Activated CD8-positive, alpha-beta memory T cell treated with anti-CD3 and anti-CD28 coated beads for 36 hours (primary cell): ENCODE results near the gene ATP8B3. TPM values are rescaled to one million over a fixed set of nuclear protein-coding genes. Genes with fewer than 3 reads are reported as not detected.

ENCODE experiments used
- CTCF ChIA-PET: fragments of 350-600 bp; sonication (Branson Sonifier 250); formaldehyde crosslinking; loops from one replicate; lab custom pipeline; 2021; ENCODE audit warnings: antibody characterized with exemption; lab: Charles Lee
- POLR2A ChIA-PET: fragments of 350-600 bp; sonication (Branson Sonifier 250); formaldehyde crosslinking; loops from one replicate; lab custom pipeline; 2021; ENCODE audit warnings: antibody characterized with exemption; lab: Charles Lee
- total RNA-seq, 2 experiments: library from RNA; stranded (reverse); gene quantifications; one replicate each; pipeline ENCODE4 v1.2.3, GENCODE V29; 2021

ATP8B3 gene
- total RNA-seq, 2 experiments from 2014 or later, result 1.5 to 1.7 TPM

DNA sequence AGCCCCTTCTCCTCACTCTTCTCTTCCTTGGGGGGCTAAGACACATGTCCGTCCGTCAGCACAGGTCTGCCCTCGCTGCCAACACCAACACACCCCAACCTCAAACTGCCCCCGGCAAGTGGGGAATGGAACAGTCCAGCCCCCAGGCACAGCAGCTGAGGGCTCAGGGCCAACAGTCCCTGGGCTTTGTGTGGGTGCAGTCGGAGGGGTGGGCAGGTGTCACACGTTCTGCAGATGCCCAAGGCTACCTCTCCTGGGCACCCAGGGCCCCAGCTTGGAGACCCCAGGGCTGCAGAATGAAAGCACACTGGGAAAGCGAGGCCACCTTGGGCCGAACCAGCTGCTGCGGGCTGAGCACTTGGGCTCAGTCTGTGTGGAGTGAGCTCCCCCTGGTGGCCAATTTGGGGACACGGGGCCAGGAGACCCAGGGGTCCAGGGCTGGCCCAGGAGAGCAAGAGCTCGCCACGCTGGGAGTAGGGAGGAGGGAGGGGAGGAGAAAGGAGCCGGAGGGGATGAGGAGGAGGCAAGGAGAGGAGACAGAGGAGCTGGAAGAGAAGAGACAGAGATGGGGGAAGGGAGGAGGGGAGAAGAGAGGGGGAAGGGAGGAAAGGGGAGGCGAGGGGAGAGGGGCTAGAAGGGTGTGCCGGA, 14.0 kb upstream of the ATP8B3 start:
- POLR2A ChIA-PET, result interaction anchor here (0.6 kb wide), 2 partner anchors 12 to 79 kb away, joined by 3 to 5 read pairs; no protein-coding TSS in a partner anchor
- CTCF ChIA-PET, result interaction anchor here (0.6 to 1.9 kb wide), 28 partner anchors 10 to 1056 kb away, joined by 3 to 23 read pairs (median 4); partner anchors contain the start of gene MBD3

DNA sequence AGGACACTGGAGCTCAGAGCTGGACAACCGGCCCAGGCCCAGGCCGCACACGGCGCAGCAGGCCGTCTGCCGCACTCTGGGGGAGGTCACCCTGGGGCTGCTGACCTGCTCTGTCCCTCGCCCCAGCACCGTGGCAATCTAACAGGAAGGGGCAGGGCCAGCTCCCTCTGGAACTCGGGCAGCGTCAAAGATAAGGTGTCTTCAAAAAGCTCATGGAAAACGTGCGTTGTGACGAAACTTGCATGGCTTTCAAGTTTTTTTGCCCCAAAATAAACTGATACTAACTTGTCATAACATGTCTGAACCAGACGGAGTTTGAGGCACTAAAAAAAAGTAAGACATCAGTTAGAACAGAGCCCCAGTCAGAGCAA, 12.2 kb upstream of the ATP8B3 start:
- POLR2A ChIA-PET, result interaction anchor here (1.1 kb wide), 1 partner anchor 152 kb away, joined by 3 read pairs; no protein-coding TSS in a partner anchor
- CTCF ChIA-PET, result interaction anchor here (1.1 to 1.2 kb wide), 2 partner anchors 13 to 15 kb away, joined by 3 read pairs; no protein-coding TSS in a partner anchor

DNA sequence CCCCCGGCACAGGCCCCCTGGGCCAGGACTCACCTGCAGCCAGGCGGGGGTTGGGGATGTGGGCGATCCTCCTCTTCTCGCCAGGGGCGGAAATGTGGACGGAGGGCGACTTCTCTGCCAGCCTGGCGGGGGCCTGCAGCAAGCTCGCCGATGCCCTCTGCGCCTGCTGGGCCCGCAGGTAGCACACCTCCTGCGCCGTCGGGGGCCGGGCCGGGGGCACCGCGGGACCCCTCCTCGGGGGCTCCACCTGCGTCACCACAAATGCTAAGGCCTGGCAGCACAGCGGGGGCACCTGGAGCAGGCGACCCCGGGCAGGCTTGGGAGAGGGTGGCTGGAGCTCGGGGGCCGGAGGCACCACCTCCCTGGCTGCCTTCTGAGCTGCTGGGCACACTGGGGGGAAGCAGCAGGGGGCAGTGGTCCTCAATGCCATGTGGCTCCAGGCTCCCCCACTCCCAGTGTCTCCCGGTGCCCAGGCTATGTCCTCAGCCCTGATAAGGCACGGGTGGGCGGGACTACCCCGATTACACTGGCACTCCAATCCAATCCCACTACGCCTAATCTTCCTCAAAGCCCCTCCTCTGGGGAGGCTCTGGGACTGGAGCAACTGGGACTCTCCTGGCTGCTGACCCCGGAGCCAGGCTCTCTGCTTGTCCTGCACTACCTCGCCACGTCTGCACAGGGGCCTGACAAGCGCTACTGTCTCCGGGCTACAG, 11.6 kb upstream of the ATP8B3 start:
- POLR2A ChIA-PET, result no interaction called here
- CTCF ChIA-PET, result interaction anchor here (0.6 to 1.8 kb wide), 4 partner anchors 10 to 24 kb away, joined by 3 to 5 read pairs (median 4); no protein-coding TSS in a partner anchor

DNA sequence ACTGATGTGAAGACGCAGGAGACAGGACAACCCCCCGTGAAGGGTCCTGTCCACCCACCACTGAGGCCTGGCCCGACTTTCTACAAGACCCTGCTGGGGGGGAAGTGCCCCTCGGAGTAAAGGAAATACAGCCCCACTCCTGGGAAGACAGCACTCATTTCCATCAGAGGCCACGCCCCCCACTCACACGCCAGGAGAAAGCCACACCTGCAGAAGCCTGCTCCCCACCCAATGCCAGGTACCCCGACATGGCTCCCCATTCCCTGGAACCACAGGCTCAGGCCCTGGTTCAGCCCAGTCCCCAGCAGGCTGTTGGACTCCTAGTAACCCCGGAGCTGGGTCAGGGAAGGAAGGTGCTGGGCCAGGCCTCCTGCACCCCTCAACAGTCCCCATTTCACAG, 10.9 kb upstream of the ATP8B3 start:
- ChIA-PET POLR2A (no interaction called here), CTCF (interaction anchor here (0.6 to 1.8 kb wide), 5 partner anchors 9 to 23 kb away, joined by 3 to 5 read pairs (median 4); no protein-coding TSS in a partner anchor)

DNA sequence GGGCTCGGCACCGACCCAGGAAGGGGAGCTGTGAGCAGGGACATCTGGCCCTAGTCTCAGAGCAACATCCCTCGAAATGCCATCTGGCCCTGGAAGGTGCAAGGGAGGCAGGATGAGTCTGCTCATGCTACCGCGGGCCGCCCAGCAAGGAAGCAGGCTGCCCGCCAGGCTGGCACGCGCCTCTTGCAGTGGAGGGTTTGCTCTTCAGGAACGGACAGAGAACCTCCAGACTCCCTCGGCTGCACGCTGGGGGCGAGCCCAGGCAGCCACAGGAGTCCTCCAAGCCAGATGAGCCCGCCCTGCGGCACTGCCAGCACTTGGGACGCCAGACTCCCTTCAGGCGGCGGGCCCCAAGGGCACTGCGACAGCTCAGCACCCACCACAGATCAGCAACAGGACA, 10.1 kb upstream of the ATP8B3 start:
- ChIA-PET CTCF (interaction anchor here (1.4 to 1.8 kb wide), 2 partner anchors 8 to 16 kb away, joined by 5 read pairs; no protein-coding TSS in a partner anchor), POLR2A (no interaction called here)

DNA sequence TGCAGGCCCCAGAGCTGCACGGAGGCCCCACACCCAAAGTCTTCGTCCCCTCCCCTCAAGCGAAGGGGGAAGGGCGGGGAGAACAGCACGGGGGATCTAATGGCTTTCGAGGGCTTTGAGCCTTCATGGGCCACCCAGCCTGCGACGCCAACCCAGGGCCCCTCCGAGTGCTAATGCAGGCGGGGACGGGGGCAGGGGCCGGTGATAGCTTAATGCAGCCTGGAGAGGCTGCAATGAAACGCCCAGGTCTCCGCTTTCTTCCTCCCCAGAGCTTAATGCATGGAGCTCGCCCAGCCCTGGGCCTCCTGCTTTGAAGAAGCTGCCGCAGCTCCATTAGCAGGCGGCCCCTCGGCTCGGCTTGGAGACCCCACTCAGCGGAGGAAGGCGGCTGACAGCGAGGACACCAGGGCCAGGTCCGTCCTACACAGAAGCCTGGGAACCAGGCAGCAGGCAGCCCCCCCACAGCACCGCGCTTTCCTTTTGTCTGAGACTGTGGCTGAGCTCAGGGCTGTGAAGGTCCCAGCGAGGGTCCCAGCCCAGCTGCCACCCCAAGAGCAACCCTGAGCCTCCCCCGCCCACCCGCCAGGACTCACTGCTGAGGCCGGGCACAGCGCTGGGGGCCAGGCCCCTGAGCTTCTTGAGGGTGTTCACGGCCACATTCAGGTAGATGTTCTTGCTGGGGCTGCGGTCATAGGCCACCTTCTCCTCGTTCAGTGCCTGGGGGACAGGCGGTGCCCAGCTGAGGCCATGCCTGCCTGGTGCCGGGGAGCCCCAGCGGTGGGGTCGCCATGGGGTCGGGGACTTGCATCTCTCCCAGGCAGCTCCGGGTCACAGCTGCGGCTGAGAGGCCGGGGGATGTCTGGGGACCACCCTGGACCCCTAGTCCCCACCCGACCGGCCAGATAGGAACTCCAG, 7.5 kb upstream of the ATP8B3 start:
- CTCF ChIA-PET, result no interaction called here

DNA sequence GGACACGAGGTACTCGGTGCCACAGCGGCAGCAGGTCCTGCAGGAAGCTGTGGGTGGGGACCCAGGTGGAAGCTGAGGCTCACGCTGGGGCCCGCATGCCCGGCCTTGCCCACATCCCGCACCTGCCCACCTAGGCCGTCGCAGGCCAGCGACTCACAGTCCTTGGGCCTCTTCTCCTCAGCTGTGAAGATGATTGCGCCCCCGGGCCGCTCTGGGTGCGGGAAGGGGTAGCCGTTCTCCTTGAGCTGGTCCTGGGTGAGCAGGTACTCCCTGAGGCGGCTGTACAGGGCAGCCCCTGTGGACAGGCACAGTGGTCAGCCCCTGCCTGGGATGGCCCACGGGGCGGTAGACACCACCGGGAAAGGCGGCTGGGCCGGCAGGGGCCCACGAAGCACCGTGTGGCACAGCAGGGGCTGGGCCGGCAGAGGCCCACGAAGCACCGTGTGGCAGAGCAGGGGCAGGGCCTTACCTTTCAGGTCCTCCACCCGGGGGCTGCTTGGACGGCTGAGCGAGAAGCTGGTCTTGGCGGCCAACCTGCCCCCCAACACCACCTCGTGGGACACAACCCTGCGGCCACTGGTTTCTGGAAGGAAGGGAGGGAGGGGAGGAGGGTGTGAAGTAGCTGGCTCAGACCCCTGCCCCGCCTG, 6.6 kb upstream of the ATP8B3 start:
- POLR2A ChIA-PET, result no interaction called here
- CTCF ChIA-PET, result no interaction called here

More for the DNA sequence above, 7.5 kb upstream of the ATP8B3 start:
- POLR2A ChIA-PET, result no interaction called here

DNA sequence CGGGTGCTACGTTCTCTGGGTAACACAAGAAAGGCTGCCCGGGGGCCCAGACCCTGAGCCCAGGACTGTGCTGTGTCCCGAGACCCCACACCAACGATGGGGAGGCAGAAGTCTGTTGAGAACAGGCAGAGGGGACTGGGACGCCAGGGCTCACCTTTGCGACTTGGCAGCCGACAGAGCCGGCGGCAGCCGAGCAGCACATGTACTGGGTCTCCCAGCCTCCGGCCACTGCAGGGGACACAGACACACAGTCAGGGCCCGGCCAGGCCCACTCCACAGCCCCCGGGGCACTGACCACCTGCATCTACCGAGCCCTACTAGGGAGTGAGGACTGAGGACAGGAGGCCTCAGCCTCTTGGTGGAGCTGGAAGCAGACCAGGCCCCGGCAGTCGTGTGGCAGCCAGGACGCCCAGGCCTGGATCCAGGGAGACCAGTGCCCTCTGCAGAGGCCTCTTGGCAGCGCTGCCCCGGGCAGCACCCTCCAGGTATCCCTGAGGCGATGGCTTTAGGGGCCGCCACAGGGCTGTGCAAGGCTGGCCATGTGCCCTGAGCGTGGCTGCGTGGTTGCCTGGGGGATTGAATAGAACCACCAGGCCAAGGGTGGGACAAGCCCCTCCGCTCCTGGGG, 5.6 kb upstream of the ATP8B3 start:
- ChIA-PET POLR2A (no interaction called here), CTCF (interaction anchor here (0.6 kb wide), 1 partner anchor 285 kb away, joined by 4 read pairs; no protein-coding TSS in a partner anchor)

DNA sequence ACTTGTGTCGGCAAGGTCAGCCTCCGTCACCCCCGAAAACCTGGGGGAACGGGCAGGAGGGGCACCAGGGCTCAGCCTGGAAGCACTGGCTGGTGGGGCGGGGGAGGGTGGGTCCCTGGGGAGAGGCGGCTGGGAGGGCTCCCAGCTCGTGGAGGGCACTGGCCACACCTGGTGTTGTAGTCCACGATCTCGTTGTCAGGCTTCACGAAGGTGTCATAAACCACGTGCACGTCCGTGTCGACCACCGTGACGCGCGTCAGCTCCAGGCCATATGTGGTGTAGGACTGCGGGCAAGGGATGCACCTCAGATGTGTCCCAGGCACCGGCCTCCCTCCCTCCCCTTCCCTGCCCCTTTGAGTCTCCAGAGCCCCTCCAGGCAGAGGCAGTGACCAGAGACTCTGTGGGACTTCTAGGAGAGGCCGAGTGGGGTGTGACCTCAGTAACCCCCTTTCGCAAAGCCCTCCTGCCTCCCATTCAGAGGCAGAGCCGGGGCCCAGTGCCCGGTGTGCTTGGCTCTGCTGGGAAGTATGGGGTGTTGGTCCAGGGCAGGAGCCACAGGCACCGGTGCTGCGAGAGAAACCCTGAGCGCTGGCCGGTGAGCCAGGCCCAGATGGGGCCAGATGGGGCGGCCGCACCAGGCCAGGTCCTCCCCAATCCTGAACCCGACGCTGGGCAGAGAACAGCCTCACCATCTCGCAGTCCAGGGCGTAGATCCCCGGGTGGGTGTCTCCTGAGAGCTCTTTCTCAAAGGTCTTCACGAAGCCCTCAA, 4.6 kb upstream of the ATP8B3 start:
- ChIA-PET CTCF (interaction anchor here (0.5 kb wide), 2 partner anchors 16 to 22 kb away, joined by 3 read pairs; no protein-coding TSS in a partner anchor), POLR2A (no interaction called here)

DNA sequence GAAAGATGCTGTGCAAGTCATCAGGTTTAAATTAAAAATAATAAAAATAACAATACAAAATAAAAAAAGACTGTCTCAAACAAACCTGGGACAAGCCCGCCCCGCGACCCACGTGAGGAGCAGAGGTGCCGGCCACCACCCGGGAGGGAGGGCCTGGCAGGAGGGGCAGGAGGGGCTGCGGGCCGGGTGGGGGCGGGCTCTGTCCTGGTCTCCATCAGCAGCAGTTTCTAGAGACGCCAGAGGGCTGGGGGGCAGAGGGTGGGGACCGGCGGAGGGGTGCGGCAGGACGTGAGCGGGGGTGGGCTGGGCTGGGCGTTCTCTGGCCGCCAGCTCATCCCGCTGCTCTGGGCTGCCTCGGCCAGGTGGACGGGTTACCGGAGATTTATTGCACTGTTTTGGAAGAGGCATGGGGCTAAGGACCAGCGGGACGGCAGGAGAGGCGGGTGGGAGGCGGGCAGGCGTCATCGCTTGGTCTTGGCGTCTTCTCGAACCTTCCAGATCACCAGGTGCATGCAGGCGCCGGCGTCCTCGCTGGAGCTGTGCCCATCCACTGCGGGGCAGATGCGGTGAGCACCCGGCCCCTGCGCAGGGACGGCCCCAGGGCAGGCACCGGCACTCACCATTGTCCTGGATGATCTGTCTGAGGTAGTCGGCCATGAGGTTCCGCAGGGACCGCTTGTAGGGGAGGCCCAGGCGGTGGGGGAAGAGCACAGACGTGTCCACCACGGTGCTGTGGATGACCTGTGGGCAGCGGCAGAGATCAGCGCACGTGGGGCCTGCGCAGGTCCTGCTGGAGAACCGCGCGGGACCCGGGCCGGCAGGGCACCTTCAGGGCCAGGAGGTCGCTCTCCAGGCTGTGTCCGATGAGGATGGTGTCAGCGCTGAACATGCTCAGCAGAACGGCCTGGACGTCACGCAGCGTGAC, 3.8 kb upstream of the ATP8B3 start:
- ChIA-PET CTCF (interaction anchor here (0.5 kb wide), 1 partner anchor 23 kb away, joined by 3 read pairs; no protein-coding TSS in a partner anchor), POLR2A (no interaction called here)

DNA sequence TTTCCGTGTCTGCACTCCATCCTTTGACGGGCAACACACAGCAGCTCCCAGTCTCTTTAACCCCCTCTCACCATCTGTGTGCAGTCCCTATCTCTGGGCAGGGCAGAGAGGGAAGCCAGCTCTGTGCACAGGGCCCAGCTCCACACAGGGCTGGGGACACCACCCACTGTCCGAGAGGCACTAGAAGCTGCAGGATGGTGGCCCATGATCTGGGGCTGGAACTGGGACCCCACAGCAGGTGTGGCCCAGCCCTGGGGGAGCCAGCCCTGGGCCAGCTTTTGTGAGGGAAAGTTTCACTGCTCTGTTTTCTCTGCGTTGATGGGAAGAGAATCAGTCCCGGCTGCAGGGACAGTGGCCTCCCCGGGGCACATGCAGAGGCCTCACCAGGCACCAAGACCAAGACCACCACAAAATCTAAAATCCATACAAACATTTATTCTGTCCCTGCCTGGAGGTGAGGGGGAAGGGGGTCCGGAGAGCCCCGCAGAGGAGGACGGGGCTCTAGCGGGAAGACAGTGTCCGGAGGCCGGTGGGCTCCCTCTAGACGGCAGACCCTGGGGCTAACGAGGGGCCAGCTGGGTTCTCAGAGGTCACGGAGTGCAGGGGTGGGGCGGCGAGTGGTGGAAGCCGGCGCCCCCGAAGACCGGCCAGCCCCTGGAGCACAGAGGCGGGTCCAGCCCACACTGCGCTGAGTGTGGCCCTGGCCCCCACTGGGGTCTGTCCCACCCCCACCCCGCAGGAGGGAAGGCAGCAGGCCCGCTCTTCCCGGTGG, 2.9 kb upstream of the ATP8B3 start:
- CTCF ChIA-PET, result interaction anchor here (2.0 kb wide), 2 partner anchors 11 to 22 kb away, joined by 7 to 11 read pairs; no protein-coding TSS in a partner anchor
- POLR2A ChIA-PET, result no interaction called here

DNA sequence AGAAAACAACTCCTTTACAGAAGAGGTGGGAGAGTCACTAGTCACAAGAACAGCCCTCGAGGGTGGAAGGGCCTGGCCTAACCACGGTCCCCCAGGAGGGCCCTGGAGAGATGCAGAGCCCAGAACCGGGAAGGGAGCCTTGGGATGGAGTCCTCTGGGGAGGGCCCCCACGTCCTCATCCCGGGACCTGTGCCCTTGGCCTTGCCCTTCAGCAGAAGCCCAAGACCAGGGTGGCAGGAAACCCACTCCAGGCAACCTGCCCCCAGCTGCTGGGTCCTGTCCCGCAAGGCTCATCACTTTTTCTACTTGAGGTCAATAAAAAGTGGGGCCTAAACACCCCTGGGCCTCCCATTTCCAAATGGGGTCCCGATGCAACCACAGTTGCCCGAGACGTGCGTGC, 2.3 kb upstream of the ATP8B3 start:
- POLR2A ChIA-PET, result interaction anchor here (0.6 kb wide), 1 partner anchor 583 kb away, joined by 5 read pairs; no protein-coding TSS in a partner anchor

DNA sequence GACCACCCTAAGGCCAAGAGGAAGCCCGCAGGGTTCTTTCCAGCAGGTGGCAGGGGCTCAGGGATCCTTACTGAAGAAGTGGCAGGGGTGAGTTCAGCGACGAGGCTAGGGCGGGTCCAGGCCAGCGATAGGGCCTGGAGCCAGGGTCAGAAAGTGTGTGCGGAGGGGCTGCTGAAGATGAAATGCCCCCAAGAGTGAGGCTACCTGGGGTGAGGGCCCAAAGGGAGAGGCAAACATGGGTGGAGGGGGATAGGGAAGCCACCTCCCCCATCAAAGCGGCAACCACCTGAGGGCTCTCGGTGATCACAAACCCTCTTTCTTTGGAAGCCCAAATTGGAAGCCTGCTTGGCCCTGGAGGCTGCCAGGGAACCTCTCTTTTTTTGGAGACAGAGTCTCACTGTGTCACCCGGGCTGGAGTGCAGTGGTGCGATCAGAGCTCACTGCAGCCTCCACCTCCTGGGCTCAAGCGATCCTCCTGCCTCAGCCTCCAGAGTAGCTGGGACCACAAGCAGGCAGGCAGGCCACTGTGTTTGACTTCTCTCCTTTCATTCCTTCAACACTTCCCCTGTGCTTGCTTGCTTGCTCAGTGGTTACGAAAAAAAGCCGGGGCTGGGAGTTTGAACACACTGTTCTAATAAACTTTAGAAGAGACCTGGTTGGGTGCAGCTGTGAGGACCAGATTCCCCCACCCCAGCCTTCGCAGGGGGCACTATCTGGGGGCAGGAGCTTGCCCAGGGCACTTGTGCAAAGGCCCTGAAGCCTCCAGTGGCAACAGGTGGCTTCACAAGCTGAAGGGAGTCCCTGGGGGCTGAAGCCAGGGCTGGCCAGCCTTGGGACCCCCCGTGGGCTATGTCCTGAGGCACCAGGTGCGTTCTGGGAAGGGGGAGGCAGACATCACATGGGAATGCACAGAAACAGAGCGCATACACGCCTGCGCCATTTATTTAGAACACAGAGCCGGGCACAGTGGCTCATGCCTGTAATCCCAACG, 1.4 kb upstream of the ATP8B3 start:
- ChIA-PET CTCF (interaction anchor here (1.0 to 2.0 kb wide), 3 partner anchors 9 to 24 kb away, joined by 5 to 11 read pairs (median 7); no protein-coding TSS in a partner anchor), POLR2A (interaction anchor here (0.6 to 1.1 kb wide), 2 partner anchors 12 to 583 kb away, joined by 3 to 5 read pairs; no protein-coding TSS in a partner anchor)

More for the DNA sequence above, 2.3 kb upstream of the ATP8B3 start:
- CTCF ChIA-PET, result interaction anchor here (1.0 to 2.0 kb wide), 3 partner anchors 8 to 23 kb away, joined by 5 to 11 read pairs (median 7); no protein-coding TSS in a partner anchor
